Measurements from ENCODE around the gene GRWD1.

Gene GRWD1

DNA sequence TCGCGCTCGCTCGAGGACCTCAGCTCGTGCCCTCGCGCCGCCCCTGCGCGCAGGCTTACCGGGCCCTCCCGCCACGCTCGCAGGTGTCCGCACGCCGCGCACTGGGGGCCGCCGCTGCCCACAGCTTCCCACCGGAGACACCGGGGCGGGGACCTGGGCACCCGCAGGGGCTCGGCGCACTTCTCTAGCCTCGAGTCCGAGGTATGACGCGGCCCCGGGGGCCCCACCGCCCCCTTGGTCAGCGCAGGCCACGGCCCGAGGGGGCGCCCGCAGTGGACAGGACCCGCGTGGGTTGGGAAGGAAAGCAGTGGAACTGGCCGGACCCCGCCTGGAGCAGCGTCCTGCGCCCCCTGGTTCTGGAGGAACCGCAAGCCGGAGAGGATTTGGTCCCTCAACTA, 2.1 kb upstream of the GRWD1 start:
- H3K36me3 ChIP-seq (ENCODE audit: control insufficient read depth, insufficient read depth, low read length): no peaks in the 10 kb centered on the region
- H3K9ac ChIP-seq: peak overlapping the region; percentile 19
- no peak overlapping the region for H3K27ac ChIP-seq
- H3K4me3 ChIP-seq (ENCODE audit: low read depth, low read length): peak overlapping the region; percentile 70
- peak overlapping the region; percentile 92 for H3K4me2 ChIP-seq (ENCODE audit: low read length)
- no peaks in the 10 kb centered on the region for H3K9me3 ChIP-seq (ENCODE audit: control insufficient read depth, low read length)
- TF ChIP-seq, protein P1, sequence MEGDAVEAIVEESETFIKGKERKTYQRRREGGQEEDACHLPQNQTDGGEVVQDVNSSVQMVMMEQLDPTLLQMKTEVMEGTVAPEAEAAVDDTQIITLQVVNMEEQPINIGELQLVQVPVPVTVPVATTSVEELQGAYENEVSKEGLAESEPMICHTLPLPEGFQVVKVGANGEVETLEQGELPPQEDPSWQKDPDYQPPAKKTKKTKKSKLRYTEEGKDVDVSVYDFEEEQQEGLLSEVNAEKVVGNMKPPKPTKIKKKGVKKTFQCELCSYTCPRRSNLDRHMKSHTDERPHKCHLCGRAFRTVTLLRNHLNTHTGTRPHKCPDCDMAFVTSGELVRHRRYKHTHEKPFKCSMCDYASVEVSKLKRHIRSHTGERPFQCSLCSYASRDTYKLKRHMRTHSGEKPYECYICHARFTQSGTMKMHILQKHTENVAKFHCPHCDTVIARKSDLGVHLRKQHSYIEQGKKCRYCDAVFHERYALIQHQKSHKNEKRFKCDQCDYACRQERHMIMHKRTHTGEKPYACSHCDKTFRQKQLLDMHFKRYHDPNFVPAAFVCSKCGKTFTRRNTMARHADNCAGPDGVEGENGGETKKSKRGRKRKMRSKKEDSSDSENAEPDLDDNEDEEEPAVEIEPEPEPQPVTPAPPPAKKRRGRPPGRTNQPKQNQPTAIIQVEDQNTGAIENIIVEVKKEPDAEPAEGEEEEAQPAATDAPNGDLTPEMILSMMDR (IDR thresholded peaks at IDR 0.05): no peak
- peaks cover 4% of the 10 kb centered on the region for H3K79me2 ChIP-seq
- peak overlapping the region; percentile 97 for H2AFZ ChIP-seq
- no peaks in the 10 kb centered on the region for H3K27me3 ChIP-seq (ENCODE audit: control insufficient read depth, insufficient read depth, low read length)
- H3K4me1 ChIP-seq: peaks cover 13% of the 10 kb centered on the region

DNA sequence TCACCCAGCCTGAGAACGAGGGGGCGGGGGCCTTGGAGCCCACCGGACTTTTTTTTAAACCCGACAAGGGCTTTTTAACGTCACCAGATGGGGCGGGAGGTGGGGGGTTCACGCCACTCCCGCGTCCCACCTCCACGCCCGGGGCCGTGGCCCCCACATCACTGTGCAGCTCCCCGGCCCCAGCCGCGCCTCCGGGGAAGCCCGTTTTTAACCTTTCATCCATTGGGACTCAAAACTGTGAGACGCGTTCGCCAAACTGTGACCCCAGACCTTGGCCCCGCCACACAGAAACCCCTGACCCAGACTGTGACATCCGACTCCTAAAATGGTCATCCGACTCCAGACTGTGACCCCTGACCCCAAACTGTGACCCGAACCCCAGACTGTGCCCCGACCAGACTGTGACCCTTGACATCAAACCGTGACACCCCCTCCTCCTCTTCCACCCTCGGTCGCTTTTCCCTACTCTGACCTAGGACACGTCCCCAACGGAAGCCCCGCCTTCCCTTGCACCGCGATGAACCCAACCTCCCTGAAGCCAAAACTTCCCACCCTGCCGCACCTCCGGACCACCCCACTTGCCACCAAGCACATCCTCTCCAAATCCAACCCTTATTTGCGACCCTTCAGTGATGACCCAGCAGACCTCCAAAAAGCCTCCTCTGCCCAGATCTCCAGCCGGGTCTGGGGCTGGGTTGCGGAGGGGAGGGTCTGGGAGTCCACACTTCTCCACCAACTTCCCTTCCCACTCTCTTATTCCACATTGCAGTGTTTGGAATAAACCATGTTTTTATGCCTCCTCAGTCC, 1.5 kb upstream of the GRWD1 start:
- Histone ChIP-seq H3K27me3 (ENCODE audit: control insufficient read depth, insufficient read depth, low read length) (no peaks in the 10 kb centered on the region), H3K4me1 (peaks cover 13% of the 10 kb centered on the region), H2AFZ (peak overlapping the region; percentile 97), H3K4me2 (ENCODE audit: low read length) (peak overlapping the region; percentile 92), H3K79me2 (peaks cover 4% of the 10 kb centered on the region), H3K9me3 (ENCODE audit: control insufficient read depth, low read length) (no peaks in the 10 kb centered on the region), H3K36me3 (ENCODE audit: control insufficient read depth, insufficient read depth, low read length) (no peaks in the 10 kb centered on the region), H3K4me3 (ENCODE audit: low read depth, low read length) (peak overlapping the region; percentile 70), H3K9ac (peak overlapping the region; percentile 19), H3K27ac (peak overlapping the region; percentile 83)
- TF ChIP-seq, protein P1 (IDR thresholded peaks at IDR 0.05): no peak

DNA sequence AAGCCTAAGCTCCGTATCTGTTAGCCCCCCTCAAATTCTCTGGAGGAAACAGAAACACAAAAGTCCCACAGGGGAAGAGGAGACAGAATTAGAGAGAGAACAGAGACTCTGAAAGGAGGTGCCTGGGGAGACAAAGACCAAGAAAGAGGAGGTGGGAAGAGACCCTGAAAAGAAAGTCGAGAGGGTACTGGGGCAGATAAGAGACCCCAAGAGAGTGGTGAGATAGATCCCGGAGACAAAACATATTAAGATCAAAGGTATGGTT, 915 bp upstream of the GRWD1 start:
- H3K9me3 ChIP-seq (ENCODE audit: control insufficient read depth, low read length): no peaks in the 10 kb centered on the region
- H3K9ac ChIP-seq: no peak overlapping the region

DNA sequence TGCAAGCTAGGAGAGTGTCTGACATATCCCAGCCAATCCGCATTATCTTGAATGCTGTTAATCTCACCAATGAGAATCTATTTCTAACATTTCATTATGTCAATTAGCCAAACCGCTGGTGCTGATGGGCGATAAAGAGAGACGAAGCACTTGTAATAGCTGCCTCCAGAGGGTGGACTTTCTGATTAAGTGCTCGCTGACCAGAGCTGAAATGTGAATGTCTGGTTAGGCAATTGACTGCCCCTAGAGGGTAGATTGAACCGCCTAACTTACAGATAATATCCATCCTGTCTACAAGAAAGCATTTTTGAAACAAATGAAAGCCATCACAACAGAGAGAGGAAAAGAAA, 552 bp upstream of the GRWD1 start:
- Histone ChIP-seq H3K4me2 (ENCODE audit: low read length) (peak overlapping the region; percentile 92), H3K9me3 (ENCODE audit: control insufficient read depth, low read length) (no peaks in the 10 kb centered on the region), H3K4me1 (peaks cover 13% of the 10 kb centered on the region), H3K27ac (peak overlapping the region; percentile 83), H3K27me3 (ENCODE audit: control insufficient read depth, insufficient read depth, low read length) (no peaks in the 10 kb centered on the region), H3K79me2 (peaks cover 4% of the 10 kb centered on the region), H3K4me3 (ENCODE audit: low read depth, low read length) (peak overlapping the region; percentile 70), H3K36me3 (ENCODE audit: control insufficient read depth, insufficient read depth, low read length) (no peaks in the 10 kb centered on the region), H3K9ac (no peak overlapping the region), H2AFZ (peak overlapping the region; percentile 97)
- TF ChIP-seq, protein P1 (IDR thresholded peaks at IDR 0.05): peak; percentile 55

More for the DNA sequence above, 915 bp upstream of the GRWD1 start:
- Histone ChIP-seq H3K79me2 (peaks cover 4% of the 10 kb centered on the region), H3K27ac (peak overlapping the region; percentile 83), H2AFZ (peak overlapping the region; percentile 97), H3K4me3 (ENCODE audit: low read depth, low read length) (peak overlapping the region; percentile 70), H3K4me2 (ENCODE audit: low read length) (peak overlapping the region; percentile 92), H3K4me1 (peaks cover 13% of the 10 kb centered on the region), H3K36me3 (ENCODE audit: control insufficient read depth, insufficient read depth, low read length) (no peaks in the 10 kb centered on the region), H3K27me3 (ENCODE audit: control insufficient read depth, insufficient read depth, low read length) (no peaks in the 10 kb centered on the region)
- TF ChIP-seq, protein P1 (IDR thresholded peaks at IDR 0.05): no peak

DNA sequence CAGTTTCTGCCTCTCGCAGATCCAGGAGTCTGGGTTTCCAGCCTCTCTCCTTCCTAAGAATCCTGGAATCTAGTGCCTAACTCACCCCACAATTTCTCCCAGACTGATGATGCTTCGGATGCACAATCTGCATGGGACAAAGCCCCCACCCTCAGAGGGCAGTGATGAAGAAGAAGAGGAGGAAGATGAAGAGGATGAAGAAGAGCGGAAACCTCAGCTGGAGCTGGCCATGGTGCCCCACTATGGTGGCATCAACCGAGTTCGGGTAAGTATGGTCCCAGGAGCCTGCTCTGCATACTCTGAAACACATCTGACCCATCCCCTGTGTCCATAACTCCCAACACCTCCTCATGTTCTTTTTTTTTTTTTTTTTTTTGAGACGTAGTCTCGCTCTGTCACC, 796 bp downstream of the GRWD1 start:
- H3K4me3 ChIP-seq (ENCODE audit: low read depth, low read length): peak overlapping the region; percentile 70
- peak overlapping the region; percentile 28 for H3K9ac ChIP-seq
- H3K27me3 ChIP-seq (ENCODE audit: control insufficient read depth, insufficient read depth, low read length): no peaks in the 10 kb centered on the region

More for the DNA sequence above, 796 bp downstream of the GRWD1 start:
- Histone ChIP-seq H3K79me2 (peaks cover 4% of the 10 kb centered on the region), H3K36me3 (ENCODE audit: control insufficient read depth, insufficient read depth, low read length) (no peaks in the 10 kb centered on the region), H3K4me2 (ENCODE audit: low read length) (peak overlapping the region; percentile 92), H3K27ac (peak overlapping the region; percentile 83), H2AFZ (peak overlapping the region; percentile 97), H3K9me3 (ENCODE audit: control insufficient read depth, low read length) (no peaks in the 10 kb centered on the region), H3K4me1 (peaks cover 13% of the 10 kb centered on the region)
- TF ChIP-seq, protein P1 (IDR thresholded peaks at IDR 0.05): no peak

Data from parathyroid adenoma (tissue), 2 donors.